Calu3 (cell line): ENCODE data around the gene GRM7. TPM values are rescaled to one million over a fixed set of nuclear protein-coding genes. Genes with fewer than 3 reads are reported as not detected.

Source experiments
- BruUV-seq: library from RNA; stranded (reverse); fragments of 400-500 nt; replicated peaks from 2 replicates; lab custom pipeline; 2021; lab: Mats Ljungman, UMichigan
- CTCF ChIA-PET: fragments of 300-600 bp; sonication (Branson Sonifier 250); formaldehyde crosslinking; loops from one replicate; lab custom pipeline; 2022; ENCODE audit warnings: antibody characterized with exemption; lab: Charles Lee
- DNase-seq: peaks from one replicate; pipeline ENCODE4 v3.0.0; 2022
- H3K27ac Mint-ChIP-seq: one replicate; pipeline ENCODE4 v1.8.0; 2022; ENCODE audit warnings: mixed read lengths; ENCODE audit not compliant: unreplicated experiment
- H3K27me3 Mint-ChIP-seq: one replicate; pipeline ENCODE4 v1.8.0; 2022; ENCODE audit warnings: mixed read lengths; ENCODE audit not compliant: unreplicated experiment
- H3K36me3 Mint-ChIP-seq: one replicate; pipeline ENCODE4 v1.8.0; 2022; ENCODE audit warnings: mild to moderate bottlenecking, moderate library complexity, mixed read lengths; ENCODE audit not compliant: insufficient read depth, unreplicated experiment
- H3K4me1 Mint-ChIP-seq: one replicate; pipeline ENCODE4 v1.8.0; 2022; ENCODE audit warnings: mild to moderate bottlenecking, low read depth, mixed read lengths; ENCODE audit not compliant: unreplicated experiment
- H3K4me3 Mint-ChIP-seq: one replicate; pipeline ENCODE4 v1.8.0; 2022; ENCODE audit warnings: mild to moderate bottlenecking, low read depth, moderate library complexity, mixed read lengths; ENCODE audit not compliant: unreplicated experiment
- H3K9me3 Mint-ChIP-seq: one replicate; pipeline ENCODE4 v1.8.0; 2022; ENCODE audit warnings: low read depth, mixed read lengths; ENCODE audit not compliant: unreplicated experiment
- intact Hi-C: fragments of 100-400 bp; cut with micrococcal nuclease; formaldehyde crosslinking; loops from one replicate; pipeline ENCODE4 v1.10.0; 2022; ENCODE audit not compliant: unreplicated experiment
- total RNA-seq: library from RNA; stranded (reverse); gene quantifications from 2 replicates; pipeline ENCODE4 v1.2.3, GENCODE V29; 2022
- TF ChIP-seq, protein P1 (sequence below): fragments of 200-600 bp; IDR thresholded peaks from one replicate; pipeline ENCODE4 v1.8.0; 2022; ENCODE audit warnings: antibody characterized with exemption; ENCODE audit not compliant: unreplicated experiment

GRM7 gene
- total RNA-seq, 1 experiment from 2014 or later, result not detected

DNA sequence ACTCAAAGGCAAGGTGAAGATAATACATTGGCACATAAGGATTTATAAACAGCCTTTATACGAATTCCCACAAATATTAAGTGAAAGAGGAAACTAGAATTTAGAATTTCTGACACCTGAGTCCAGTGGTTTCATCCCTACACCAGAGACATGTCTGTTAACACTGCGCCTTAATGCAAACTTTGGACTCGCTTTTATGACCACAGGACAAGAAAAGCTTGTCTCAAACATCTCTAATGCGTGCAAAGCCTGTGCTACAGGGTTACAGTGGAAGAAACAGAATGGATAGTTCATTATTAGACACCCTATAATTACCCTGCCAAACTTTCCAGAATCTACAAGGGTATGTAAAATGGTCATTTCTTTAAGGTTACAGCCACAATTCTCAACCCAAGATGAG, 802.9 kb downstream of the GRM7 start:
- CTCF ChIA-PET, result no interaction called here
- TF ChIP-seq, protein P1, sequence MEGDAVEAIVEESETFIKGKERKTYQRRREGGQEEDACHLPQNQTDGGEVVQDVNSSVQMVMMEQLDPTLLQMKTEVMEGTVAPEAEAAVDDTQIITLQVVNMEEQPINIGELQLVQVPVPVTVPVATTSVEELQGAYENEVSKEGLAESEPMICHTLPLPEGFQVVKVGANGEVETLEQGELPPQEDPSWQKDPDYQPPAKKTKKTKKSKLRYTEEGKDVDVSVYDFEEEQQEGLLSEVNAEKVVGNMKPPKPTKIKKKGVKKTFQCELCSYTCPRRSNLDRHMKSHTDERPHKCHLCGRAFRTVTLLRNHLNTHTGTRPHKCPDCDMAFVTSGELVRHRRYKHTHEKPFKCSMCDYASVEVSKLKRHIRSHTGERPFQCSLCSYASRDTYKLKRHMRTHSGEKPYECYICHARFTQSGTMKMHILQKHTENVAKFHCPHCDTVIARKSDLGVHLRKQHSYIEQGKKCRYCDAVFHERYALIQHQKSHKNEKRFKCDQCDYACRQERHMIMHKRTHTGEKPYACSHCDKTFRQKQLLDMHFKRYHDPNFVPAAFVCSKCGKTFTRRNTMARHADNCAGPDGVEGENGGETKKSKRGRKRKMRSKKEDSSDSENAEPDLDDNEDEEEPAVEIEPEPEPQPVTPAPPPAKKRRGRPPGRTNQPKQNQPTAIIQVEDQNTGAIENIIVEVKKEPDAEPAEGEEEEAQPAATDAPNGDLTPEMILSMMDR, result no peak
- Mint-ChIP-seq H3K27ac (no peak overlapping the region), H3K36me3 (no peaks in the 10 kb centered on the region), H3K4me3 (no peak overlapping the region), H3K9me3 (peaks cover 7% of the 10 kb centered on the region), H3K4me1 (no peaks in the 10 kb centered on the region), H3K27me3 (no peaks in the 10 kb centered on the region)
- intact Hi-C loops, result no loop called here
- BruUV-seq, result no TSS peak
- DNase-seq, result no peak

DNA sequence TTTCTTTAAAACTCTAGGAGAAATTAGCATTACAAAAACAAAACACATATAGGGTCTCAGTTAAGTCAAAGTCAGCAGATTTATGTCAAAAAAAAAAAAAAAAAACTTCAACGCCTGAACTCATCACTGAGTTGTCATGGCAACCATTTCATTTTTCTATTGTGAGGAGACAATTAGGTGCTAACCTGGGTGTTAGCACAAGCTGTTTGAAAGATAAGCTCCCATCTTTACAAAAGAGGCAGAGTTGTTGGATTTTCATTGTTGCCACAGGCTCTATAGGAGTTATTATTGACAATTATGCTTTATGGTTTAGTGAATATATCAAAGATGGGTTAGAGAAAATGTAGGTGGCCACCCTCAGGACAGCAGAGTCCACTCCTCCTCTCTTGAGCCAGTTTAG, 806.9 kb downstream of the GRM7 start:
- no TSS peak for BruUV-seq
- H3K36me3 Mint-ChIP-seq, result no peaks in the 10 kb centered on the region
- intact Hi-C loops, result no loop called here
- no peaks in the 10 kb centered on the region for H3K4me1 Mint-ChIP-seq
- DNase-seq, result no peak
- H3K27me3 Mint-ChIP-seq, result no peaks in the 10 kb centered on the region
- TF ChIP-seq, protein P1, result no peak
- peaks cover 11% of the 10 kb centered on the region for H3K9me3 Mint-ChIP-seq
- CTCF ChIA-PET, result no interaction called here
- no peak overlapping the region for H3K4me3 Mint-ChIP-seq
- H3K27ac Mint-ChIP-seq, result no peak overlapping the region

DNA sequence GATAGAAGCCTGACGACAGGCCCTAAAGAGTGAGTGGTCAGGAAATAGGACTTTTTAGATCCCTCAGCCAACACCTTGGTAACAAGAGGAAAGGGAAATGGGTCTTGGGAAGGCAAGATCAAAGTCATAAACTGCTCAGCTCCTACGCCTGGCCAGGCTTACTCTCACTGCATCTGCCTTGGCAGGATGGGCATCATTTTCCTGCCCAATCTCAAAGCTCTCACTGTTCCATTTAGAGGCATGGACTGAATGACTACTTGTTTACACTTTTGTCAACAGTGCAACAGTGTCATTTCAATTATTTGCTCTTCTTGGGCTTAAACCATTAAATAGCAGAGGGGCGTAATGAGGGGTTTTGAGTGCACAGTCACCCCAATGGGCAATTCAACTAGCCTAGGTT, 808.7 kb downstream of the GRM7 start:
- Mint-ChIP-seq H3K27me3 (no peaks in the 10 kb centered on the region), H3K4me1 (no peaks in the 10 kb centered on the region), H3K36me3 (no peaks in the 10 kb centered on the region), H3K9me3 (peaks cover 11% of the 10 kb centered on the region), H3K4me3 (no peak overlapping the region), H3K27ac (no peak overlapping the region)
- intact Hi-C loops, result no loop called here
- no TSS peak for BruUV-seq
- TF ChIP-seq, protein P1, result no peak
- no peak for DNase-seq
- CTCF ChIA-PET, result no interaction called here

DNA sequence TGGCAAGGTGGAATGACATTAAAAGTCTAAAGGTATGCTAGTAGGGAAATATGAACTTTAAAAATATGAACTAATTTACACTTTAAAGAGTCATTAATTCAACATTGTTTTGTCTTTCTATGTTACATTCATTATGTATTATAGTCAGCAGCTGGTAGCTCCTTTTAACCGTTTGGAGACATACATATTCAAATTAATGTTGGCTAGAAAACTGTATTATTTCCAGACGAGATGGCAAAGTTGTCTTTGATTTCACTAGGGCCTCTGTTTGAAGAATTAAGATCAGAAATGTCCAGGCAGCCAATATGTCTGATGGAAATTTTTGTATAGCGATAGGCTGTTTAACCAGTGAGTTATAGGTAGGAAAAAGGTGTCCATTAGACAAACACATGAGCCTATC, 817.6 kb downstream of the GRM7 start:
- intact Hi-C loops, result no loop called here
- DNase-seq, result no peak
- H3K36me3 Mint-ChIP-seq, result no peaks in the 10 kb centered on the region
- no peak overlapping the region for H3K4me3 Mint-ChIP-seq
- no peak overlapping the region for H3K27ac Mint-ChIP-seq
- H3K9me3 Mint-ChIP-seq, result peaks cover 9% of the 10 kb centered on the region
- CTCF ChIA-PET, result no interaction called here
- no peaks in the 10 kb centered on the region for H3K27me3 Mint-ChIP-seq
- TF ChIP-seq, protein P1, result no peak
- no peaks in the 10 kb centered on the region for H3K4me1 Mint-ChIP-seq
- BruUV-seq, result no TSS peak
